ENCODE results near the gene LHFPL3.

The LHFPL3 gene

GRCh38 chr7:104809906-104810305, 481.5 kb downstream of the LHFPL3 start:
- Histone ChIP-seq H3K27me3 (peaks cover 14% of the 10 kb centered on the region), H3K4me1 (ENCODE audit: control insufficient read depth in 1 of 2, insufficient read depth in 1 of 2, low read depth in 1 of 2, low read length in 1 of 2) (no peaks in the 10 kb centered on the region), H3K4me3 (ENCODE audit: low read depth in 1 of 2, low read length in 1 of 2) (no peak overlapping the region), H3K27ac (no peak overlapping the region), H3K36me3 (no peaks in the 10 kb centered on the region), H3K9me3 (no peaks in the 10 kb centered on the region)
- TF ChIP-seq CTCF (IDR thresholded peaks at IDR 0.05): no peak

- Histone ChIP-seq H3K27me3 (peaks cover 14% of the 10 kb centered on the region), H3K4me3 (ENCODE audit: low read depth in 1 of 2, low read length in 1 of 2) (no peak overlapping the region), H3K9me3 (no peaks in the 10 kb centered on the region), H3K36me3 (no peaks in the 10 kb centered on the region), H3K4me1 (ENCODE audit: control insufficient read depth in 1 of 2, insufficient read depth in 1 of 2, low read depth in 1 of 2, low read length in 1 of 2) (no peaks in the 10 kb centered on the region), H3K27ac (no peak overlapping the region)
- TF ChIP-seq CTCF (IDR thresholded peaks at IDR 0.05): no peak
Observed at GRCh38 chr7:104814126-104814525, 485.7 kb downstream of the LHFPL3 start.

GRCh38 chr7:104814671-104815400, 486.4 kb downstream of the LHFPL3 start:
- H3K36me3 ChIP-seq: no peaks in the 10 kb centered on the region
- H3K27ac ChIP-seq: no peak overlapping the region
- H3K27me3 ChIP-seq: peaks cover 12% of the 10 kb centered on the region
- no peaks in the 10 kb centered on the region for H3K4me1 ChIP-seq (ENCODE audit: control insufficient read depth in 1 of 2, insufficient read depth in 1 of 2, low read depth in 1 of 2, low read length in 1 of 2)
- H3K4me3 ChIP-seq (ENCODE audit: low read depth in 1 of 2, low read length in 1 of 2): no peak overlapping the region
- H3K9me3 ChIP-seq: no peaks in the 10 kb centered on the region
- TF ChIP-seq CTCF (IDR thresholded peaks at IDR 0.05): no peak

GRCh38 chr7:104816537-104816936, 488.1 kb downstream of the LHFPL3 start:
- H3K4me1 ChIP-seq (ENCODE audit: control insufficient read depth in 1 of 2, insufficient read depth in 1 of 2, low read depth in 1 of 2, low read length in 1 of 2): no peaks in the 10 kb centered on the region
- no peaks in the 10 kb centered on the region for H3K9me3 ChIP-seq
- H3K27ac ChIP-seq: no peak overlapping the region
- H3K36me3 ChIP-seq: no peaks in the 10 kb centered on the region
- H3K27me3 ChIP-seq: peaks cover under 1% of the 10 kb centered on the region
- no peak for TF ChIP-seq CTCF (IDR thresholded peaks at IDR 0.05)
- no peak overlapping the region for H3K4me3 ChIP-seq (ENCODE audit: low read depth in 1 of 2, low read length in 1 of 2)

GRCh38 chr7:104818961-104819880, 490.8 kb downstream of the LHFPL3 start:
- Histone ChIP-seq H3K27me3 (no peaks in the 10 kb centered on the region), H3K4me3 (ENCODE audit: low read depth in 1 of 2, low read length in 1 of 2) (no peak overlapping the region), H3K4me1 (ENCODE audit: control insufficient read depth in 1 of 2, insufficient read depth in 1 of 2, low read depth in 1 of 2, low read length in 1 of 2) (no peaks in the 10 kb centered on the region), H3K36me3 (no peaks in the 10 kb centered on the region), H3K9me3 (no peaks in the 10 kb centered on the region), H3K27ac (no peak overlapping the region)
- TF ChIP-seq CTCF (IDR thresholded peaks at IDR 0.05): no peak

Data from neutrophil (primary cell).